Measurements from ENCODE around the gene CPEB3.
A peak's percentile ranks its signal among the peaks of the same experiment; 100 is the strongest.
"Not testable (repeated sequence)": the region's sequence is repeated elsewhere in the genome, so short reads cannot be mapped to it uniquely, and the experiment has no call there.

CPEB3 gene
- long read RNA-seq, partial matches to known transcripts = 0 of 2 reads
- long read RNA-seq, other reads (novel, unspliced or antisense) = 2 of 2 reads

- Histone ChIP-seq H3K27ac (replicated peaks) (peak within 1 kb of the TSS; percentile 79), H3K27me3 (ENCODE audit: insufficient read depth, poor library complexity, severe bottlenecking) (no peaks in the 10 kb centered on the region), H3K4me3 (replicated peaks; ENCODE audit: insufficient read depth, low read length) (peak within 1 kb of the TSS; percentile 98)
- peak; percentile 88 to 95 for DNase-seq (ENCODE audit: low read depth in 1 of 2, low spot score in 1 of 2)
- TF ChIP-seq GABPA (IDR thresholded peaks at IDR 0.05; ENCODE audit: low read depth) = peak; percentile 55
- TF ChIP-seq, protein P1, sequence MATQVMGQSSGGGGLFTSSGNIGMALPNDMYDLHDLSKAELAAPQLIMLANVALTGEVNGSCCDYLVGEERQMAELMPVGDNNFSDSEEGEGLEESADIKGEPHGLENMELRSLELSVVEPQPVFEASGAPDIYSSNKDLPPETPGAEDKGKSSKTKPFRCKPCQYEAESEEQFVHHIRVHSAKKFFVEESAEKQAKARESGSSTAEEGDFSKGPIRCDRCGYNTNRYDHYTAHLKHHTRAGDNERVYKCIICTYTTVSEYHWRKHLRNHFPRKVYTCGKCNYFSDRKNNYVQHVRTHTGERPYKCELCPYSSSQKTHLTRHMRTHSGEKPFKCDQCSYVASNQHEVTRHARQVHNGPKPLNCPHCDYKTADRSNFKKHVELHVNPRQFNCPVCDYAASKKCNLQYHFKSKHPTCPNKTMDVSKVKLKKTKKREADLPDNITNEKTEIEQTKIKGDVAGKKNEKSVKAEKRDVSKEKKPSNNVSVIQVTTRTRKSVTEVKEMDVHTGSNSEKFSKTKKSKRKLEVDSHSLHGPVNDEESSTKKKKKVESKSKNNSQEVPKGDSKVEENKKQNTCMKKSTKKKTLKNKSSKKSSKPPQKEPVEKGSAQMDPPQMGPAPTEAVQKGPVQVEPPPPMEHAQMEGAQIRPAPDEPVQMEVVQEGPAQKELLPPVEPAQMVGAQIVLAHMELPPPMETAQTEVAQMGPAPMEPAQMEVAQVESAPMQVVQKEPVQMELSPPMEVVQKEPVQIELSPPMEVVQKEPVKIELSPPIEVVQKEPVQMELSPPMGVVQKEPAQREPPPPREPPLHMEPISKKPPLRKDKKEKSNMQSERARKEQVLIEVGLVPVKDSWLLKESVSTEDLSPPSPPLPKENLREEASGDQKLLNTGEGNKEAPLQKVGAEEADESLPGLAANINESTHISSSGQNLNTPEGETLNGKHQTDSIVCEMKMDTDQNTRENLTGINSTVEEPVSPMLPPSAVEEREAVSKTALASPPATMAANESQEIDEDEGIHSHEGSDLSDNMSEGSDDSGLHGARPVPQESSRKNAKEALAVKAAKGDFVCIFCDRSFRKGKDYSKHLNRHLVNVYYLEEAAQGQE (IDR thresholded peaks at IDR 0.05; ENCODE audit: insufficient replicate concordance, low read depth) = no peak
Observed at GRCh38 chr10:92290837-92291615, at the start of gene CPEB3, which contains the start of gene MARCHF5. TSS of gene CPEB3 (minus strand) at chr10:92291078. CDS start at chr10:92240350, 50,728 bp downstream. TSS of gene MARCHF5 (plus strand) at chr10:92291167. CDS start at chr10:92291495, 328 bp downstream.

DNA sequence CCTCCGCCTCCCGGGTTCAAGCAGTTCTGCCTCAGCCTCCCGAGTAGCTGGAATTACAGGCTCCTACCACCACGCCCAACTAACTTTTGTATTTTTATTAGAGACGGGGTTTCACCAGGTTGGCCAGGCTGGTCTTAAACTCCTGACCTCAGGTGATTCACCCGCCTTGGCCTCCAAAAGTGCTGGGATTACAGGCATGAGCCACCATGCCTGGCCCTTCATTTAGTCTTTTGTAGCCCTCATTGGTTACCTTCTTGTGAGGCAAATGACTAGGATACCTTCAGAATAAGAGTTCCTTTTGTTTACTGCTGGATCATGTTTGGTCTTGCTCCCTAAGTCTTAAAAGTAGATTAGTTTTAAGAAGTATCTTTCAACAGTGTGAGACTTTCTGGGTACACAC is 39.0 kb upstream of the CPEB3 start:
- H3K4me3 ChIP-seq (replicated peaks; ENCODE audit: insufficient read depth, low read length); DNase-seq (ENCODE audit: low read depth in 1 of 2, low spot score in 1 of 2); H3K27me3 ChIP-seq (ENCODE audit: insufficient read depth, poor library complexity, severe bottlenecking); H3K27ac ChIP-seq (replicated peaks): not testable (repeated sequence)

GRCh38 chr10:92328993-92329392 is 38.1 kb upstream of the CPEB3 start:
- Histone ChIP-seq H3K27me3 (ENCODE audit: insufficient read depth, poor library complexity, severe bottlenecking) (no peaks in the 10 kb centered on the region), H3K4me3 (replicated peaks; ENCODE audit: insufficient read depth, low read length) (no peak overlapping the region), H3K27ac (replicated peaks) (no peak overlapping the region)
- TF ChIP-seq, protein P1 (IDR thresholded peaks at IDR 0.05; ENCODE audit: insufficient replicate concordance, low read depth) = no peak
- no peak for TF ChIP-seq POLR2AphosphoS5 (IDR thresholded peaks at IDR 0.05; ENCODE audit: low read depth)
- TF ChIP-seq, protein P2, sequence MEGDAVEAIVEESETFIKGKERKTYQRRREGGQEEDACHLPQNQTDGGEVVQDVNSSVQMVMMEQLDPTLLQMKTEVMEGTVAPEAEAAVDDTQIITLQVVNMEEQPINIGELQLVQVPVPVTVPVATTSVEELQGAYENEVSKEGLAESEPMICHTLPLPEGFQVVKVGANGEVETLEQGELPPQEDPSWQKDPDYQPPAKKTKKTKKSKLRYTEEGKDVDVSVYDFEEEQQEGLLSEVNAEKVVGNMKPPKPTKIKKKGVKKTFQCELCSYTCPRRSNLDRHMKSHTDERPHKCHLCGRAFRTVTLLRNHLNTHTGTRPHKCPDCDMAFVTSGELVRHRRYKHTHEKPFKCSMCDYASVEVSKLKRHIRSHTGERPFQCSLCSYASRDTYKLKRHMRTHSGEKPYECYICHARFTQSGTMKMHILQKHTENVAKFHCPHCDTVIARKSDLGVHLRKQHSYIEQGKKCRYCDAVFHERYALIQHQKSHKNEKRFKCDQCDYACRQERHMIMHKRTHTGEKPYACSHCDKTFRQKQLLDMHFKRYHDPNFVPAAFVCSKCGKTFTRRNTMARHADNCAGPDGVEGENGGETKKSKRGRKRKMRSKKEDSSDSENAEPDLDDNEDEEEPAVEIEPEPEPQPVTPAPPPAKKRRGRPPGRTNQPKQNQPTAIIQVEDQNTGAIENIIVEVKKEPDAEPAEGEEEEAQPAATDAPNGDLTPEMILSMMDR (IDR thresholded peaks at IDR 0.05; ENCODE audit: insufficient read depth, low read length) = no peak
- no peak for TF ChIP-seq GABPA (IDR thresholded peaks at IDR 0.05; ENCODE audit: low read depth)
- TF ChIP-seq SPI1 (IDR thresholded peaks at IDR 0.05; ENCODE audit: borderline replicate concordance, low read depth) = no peak
- DNase-seq (ENCODE audit: low read depth in 1 of 2, low spot score in 1 of 2) = no peak

DNA sequence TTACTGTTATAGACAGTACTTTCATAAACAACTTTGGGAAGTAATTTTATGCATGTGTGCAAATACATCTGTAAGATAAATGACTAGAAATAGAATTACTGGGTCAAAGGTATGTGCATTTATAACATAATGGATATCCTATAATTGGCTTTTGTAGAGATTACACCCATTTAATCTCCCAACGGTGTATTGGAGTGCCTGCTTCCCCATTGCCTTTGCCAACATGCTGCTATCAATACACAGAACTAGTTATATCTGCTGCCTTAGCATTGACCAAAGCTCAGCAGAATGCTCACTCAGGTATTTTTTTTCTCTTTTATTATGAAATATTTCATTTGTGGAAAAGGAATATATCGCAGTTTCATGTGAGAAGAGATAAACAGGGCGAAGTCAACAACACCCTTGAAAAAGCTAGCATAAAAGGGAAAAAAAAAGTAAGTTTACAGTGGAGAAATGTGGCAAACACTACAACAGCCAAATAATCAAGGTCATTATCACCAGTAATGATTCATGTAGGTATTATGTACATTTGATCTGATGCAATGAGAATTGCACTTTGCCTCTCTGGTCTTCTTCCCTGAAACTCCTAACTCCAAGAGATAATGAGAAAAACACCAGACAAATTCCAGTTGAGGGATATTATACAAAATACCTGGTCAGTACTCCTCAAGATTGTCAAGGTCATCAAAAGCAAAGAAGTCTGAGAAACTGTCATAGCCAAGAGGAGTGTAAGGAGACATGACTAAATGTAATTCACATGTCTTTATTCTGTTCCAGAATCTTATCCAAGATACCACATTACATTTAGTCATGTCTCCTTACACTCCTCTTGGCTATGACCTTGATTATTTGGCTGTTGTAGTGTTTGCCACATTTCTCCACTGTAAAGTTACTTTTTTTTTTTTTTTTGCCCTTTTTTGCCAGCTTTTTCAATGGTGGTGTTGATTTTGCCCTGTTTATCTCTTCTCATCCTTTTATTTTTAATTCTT is 36.9 kb upstream of the CPEB3 start:
- H3K27me3 ChIP-seq (ENCODE audit: insufficient read depth, poor library complexity, severe bottlenecking) = no peaks in the 10 kb centered on the region
- H3K4me3 ChIP-seq (replicated peaks; ENCODE audit: insufficient read depth, low read length) = no peak overlapping the region
- no peak overlapping the region for H3K27ac ChIP-seq (replicated peaks)
- DNase-seq (ENCODE audit: low read depth in 1 of 2, low spot score in 1 of 2) = no peak
- TF ChIP-seq, protein P1 (IDR thresholded peaks at IDR 0.05; ENCODE audit: insufficient replicate concordance, low read depth) = no peak
- TF ChIP-seq SPI1 (IDR thresholded peaks at IDR 0.05; ENCODE audit: borderline replicate concordance, low read depth) = no peak
- no peak for TF ChIP-seq GABPA (IDR thresholded peaks at IDR 0.05; ENCODE audit: low read depth)
- TF ChIP-seq, protein P2 (IDR thresholded peaks at IDR 0.05; ENCODE audit: insufficient read depth, low read length) = no peak
- no peak for TF ChIP-seq POLR2AphosphoS5 (IDR thresholded peaks at IDR 0.05; ENCODE audit: low read depth)
